Measurements from ENCODE around the gene ARHGAP15.

Gene ARHGAP15

DNA sequence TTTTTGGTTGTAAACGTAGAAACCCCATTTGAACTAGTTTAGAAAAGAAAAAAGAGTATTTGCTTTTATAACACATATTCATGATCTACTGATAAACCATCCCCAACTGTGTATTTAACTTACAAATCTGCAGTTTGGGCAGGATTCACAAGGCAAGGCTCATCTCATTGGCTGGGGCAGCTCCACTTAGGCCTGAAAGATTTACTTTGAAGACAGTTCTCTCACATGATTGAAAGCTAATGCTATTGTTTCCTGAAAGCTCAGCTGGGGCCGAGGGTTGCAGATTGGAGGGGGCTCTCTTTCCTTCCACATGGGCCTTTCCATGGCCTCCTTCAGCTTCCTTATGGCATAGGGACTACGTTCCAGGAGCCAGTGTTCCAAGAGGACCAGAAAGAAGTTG, 47.4 kb downstream of the ARHGAP15 start:
- H3K4me1 ChIP-seq (ENCODE audit: control insufficient read depth, insufficient read depth, low read length): no peaks in the 10 kb centered on the region
- peaks cover 8% of the 10 kb centered on the region for H3K9me3 ChIP-seq (ENCODE audit: control insufficient read depth, low read length)
- H3K4me3 ChIP-seq (ENCODE audit: low read length): peak overlapping the region; percentile 51
- H3K27me3 ChIP-seq (replicated peaks; ENCODE audit: control insufficient read depth, insufficient read depth, low read length): no peaks in the 10 kb centered on the region
- DNase-seq (ENCODE audit: low read depth): no peak
- H3K9ac ChIP-seq (ENCODE audit: low read length): no peak overlapping the region
- no peaks in the 10 kb centered on the region for H3K36me3 ChIP-seq (ENCODE audit: control insufficient read depth, insufficient read depth, low read length, severe bottlenecking)

GRCh38 chr2:143177096-143177786, 48.0 kb downstream of the ARHGAP15 start:
- no peaks in the 10 kb centered on the region for H3K27me3 ChIP-seq (replicated peaks; ENCODE audit: control insufficient read depth, insufficient read depth, low read length)
- no peak for DNase-seq (ENCODE audit: low read depth)
- peak overlapping the region; percentile 51 for H3K4me3 ChIP-seq (ENCODE audit: low read length)
- peaks cover 9% of the 10 kb centered on the region for H3K9me3 ChIP-seq (ENCODE audit: control insufficient read depth, low read length)
- no peaks in the 10 kb centered on the region for H3K36me3 ChIP-seq (ENCODE audit: control insufficient read depth, insufficient read depth, low read length, severe bottlenecking)
- peak overlapping the region; percentile 2 for H3K9ac ChIP-seq (ENCODE audit: low read length)
- no peaks in the 10 kb centered on the region for H3K4me1 ChIP-seq (ENCODE audit: control insufficient read depth, insufficient read depth, low read length)

DNA sequence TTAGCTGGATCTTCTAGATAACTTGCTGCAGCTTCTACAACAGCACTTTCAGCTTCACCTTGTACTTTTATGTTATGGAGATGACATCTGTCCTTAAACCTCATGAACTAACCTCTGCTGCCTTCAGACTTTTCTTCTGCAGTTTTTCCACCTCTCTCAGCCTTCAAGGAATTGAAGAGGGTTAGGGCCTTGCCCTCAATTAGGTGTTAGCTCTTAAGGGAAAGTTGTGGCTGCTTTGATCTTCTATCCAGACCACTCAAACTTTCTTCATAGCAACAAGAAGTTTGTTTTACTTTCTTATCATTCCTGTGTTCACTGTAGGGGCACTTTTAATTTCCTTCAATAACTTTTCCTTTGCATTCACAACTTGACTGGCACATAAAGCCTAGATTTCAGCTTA, 52.3 kb downstream of the ARHGAP15 start:
- no peak overlapping the region for H3K4me3 ChIP-seq (ENCODE audit: low read length)
- H3K4me1 ChIP-seq (ENCODE audit: control insufficient read depth, insufficient read depth, low read length): no peaks in the 10 kb centered on the region
- no peaks in the 10 kb centered on the region for H3K36me3 ChIP-seq (ENCODE audit: control insufficient read depth, insufficient read depth, low read length, severe bottlenecking)
- H3K9ac ChIP-seq (ENCODE audit: low read length): no peak overlapping the region
- no peaks in the 10 kb centered on the region for H3K27me3 ChIP-seq (replicated peaks; ENCODE audit: control insufficient read depth, insufficient read depth, low read length)
- H3K9me3 ChIP-seq (ENCODE audit: control insufficient read depth, low read length): peaks cover 9% of the 10 kb centered on the region
- DNase-seq (ENCODE audit: low read depth): no peak

GRCh38 chr2:143182649-143183048, 53.4 kb downstream of the ARHGAP15 start:
- Histone ChIP-seq H3K9me3 (ENCODE audit: control insufficient read depth, low read length) (peaks cover 9% of the 10 kb centered on the region), H3K9ac (ENCODE audit: low read length) (no peak overlapping the region), H3K4me1 (ENCODE audit: control insufficient read depth, insufficient read depth, low read length) (no peaks in the 10 kb centered on the region), H3K36me3 (ENCODE audit: control insufficient read depth, insufficient read depth, low read length, severe bottlenecking) (no peaks in the 10 kb centered on the region), H3K27me3 (replicated peaks; ENCODE audit: control insufficient read depth, insufficient read depth, low read length) (no peaks in the 10 kb centered on the region), H3K4me3 (ENCODE audit: low read length) (no peak overlapping the region)
- DNase-seq (ENCODE audit: low read depth): no peak

DNA sequence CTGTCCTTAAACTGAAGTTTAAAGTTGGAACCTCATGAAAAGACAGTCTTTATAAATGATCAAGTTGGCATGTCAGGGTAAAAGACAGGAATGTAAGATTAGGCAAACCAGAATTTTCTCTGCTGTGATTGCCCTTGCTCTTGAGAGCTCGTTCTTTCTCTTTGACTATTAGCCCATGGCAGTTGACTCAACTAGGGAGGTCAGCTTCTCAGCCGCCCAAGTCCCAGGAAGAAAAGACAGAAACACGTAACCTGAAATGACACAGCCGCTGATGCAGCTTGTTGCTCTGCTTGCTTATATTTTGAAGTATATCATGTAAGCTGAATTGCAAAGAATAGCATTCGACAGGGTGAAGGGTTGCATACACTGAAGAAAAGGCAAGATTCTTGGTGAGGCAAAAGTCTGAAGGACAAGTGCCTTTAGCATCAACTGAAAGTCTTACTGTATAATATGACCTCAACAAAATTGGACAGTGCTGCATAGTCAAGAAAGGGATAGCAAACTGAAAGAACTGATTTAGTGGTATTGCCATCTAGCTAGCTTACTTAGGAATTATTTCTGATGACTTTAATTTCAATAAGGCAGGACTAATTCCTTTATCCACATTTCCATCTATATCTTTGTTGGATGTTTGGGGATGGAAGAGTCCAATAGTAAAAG, 54.7 kb downstream of the ARHGAP15 start:
- Histone ChIP-seq H3K9ac (ENCODE audit: low read length) (no peak overlapping the region), H3K4me3 (ENCODE audit: low read length) (no peak overlapping the region), H3K36me3 (ENCODE audit: control insufficient read depth, insufficient read depth, low read length, severe bottlenecking) (no peaks in the 10 kb centered on the region), H3K9me3 (ENCODE audit: control insufficient read depth, low read length) (peaks cover 9% of the 10 kb centered on the region), H3K27me3 (replicated peaks; ENCODE audit: control insufficient read depth, insufficient read depth, low read length) (no peaks in the 10 kb centered on the region), H3K4me1 (ENCODE audit: control insufficient read depth, insufficient read depth, low read length) (no peaks in the 10 kb centered on the region)
- DNase-seq (ENCODE audit: low read depth): no peak

DNA sequence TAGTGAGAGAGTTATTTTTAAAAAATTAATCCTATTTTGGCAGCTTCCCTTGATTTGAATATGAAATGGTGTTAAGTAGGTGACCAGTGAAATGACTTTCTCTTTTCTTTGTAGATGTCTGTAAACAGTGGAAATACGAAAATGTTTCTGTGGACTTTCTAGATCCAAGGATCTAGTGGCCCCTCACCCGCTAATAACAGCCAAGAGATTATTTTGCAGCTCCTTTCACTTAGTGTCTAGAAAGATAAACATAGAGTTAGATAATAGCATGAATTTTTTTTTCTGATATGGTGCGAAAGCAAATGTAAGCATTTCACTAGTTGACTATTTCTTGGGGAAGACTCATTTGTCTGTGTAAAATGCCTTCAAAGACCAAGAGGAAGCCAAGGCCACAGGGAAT, 57.7 kb downstream of the ARHGAP15 start:
- DNase-seq (ENCODE audit: low read depth): no peak

GRCh38 chr2:143190431-143190830, 61.2 kb downstream of the ARHGAP15 start:
- no peak for DNase-seq (ENCODE audit: low read depth)
- no peaks in the 10 kb centered on the region for H3K36me3 ChIP-seq (ENCODE audit: control insufficient read depth, insufficient read depth, low read length, severe bottlenecking)
- H3K27me3 ChIP-seq (replicated peaks; ENCODE audit: control insufficient read depth, insufficient read depth, low read length): no peaks in the 10 kb centered on the region
- H3K4me3 ChIP-seq (ENCODE audit: low read length): no peak overlapping the region
- no peaks in the 10 kb centered on the region for H3K4me1 ChIP-seq (ENCODE audit: control insufficient read depth, insufficient read depth, low read length)
- H3K9me3 ChIP-seq (ENCODE audit: control insufficient read depth, low read length): no peaks in the 10 kb centered on the region
- no peak overlapping the region for H3K9ac ChIP-seq (ENCODE audit: low read length)

More for the DNA sequence above, 57.7 kb downstream of the ARHGAP15 start:
- H3K27me3 ChIP-seq (replicated peaks; ENCODE audit: control insufficient read depth, insufficient read depth, low read length): no peaks in the 10 kb centered on the region
- no peaks in the 10 kb centered on the region for H3K9me3 ChIP-seq (ENCODE audit: control insufficient read depth, low read length)
- H3K4me3 ChIP-seq (ENCODE audit: low read length): no peak overlapping the region
- H3K4me1 ChIP-seq (ENCODE audit: control insufficient read depth, insufficient read depth, low read length): no peaks in the 10 kb centered on the region
- no peak overlapping the region for H3K9ac ChIP-seq (ENCODE audit: low read length)
- no peaks in the 10 kb centered on the region for H3K36me3 ChIP-seq (ENCODE audit: control insufficient read depth, insufficient read depth, low read length, severe bottlenecking)

DNA sequence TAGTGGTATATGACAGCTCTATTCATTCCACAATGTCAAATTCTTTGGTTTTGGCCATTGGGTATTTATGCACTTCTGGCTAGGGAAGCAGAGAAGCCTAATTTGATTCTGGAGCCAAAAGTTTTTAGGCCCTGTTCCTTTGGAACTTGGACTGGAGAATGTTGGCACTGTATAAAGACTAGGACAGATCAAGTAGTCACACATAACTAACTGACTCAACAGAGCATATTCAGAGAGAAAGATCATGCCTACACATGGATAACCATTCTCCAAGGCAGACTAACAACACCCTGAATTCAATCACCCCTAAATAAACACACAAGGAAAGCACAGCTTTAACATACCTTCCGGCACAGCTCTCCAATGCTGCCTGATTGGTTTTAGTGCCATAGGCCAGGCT, 62.9 kb downstream of the ARHGAP15 start:
- DNase-seq (ENCODE audit: low read depth): no peak
- Histone ChIP-seq H3K36me3 (ENCODE audit: control insufficient read depth, insufficient read depth, low read length, severe bottlenecking) (no peaks in the 10 kb centered on the region), H3K27me3 (replicated peaks; ENCODE audit: control insufficient read depth, insufficient read depth, low read length) (no peaks in the 10 kb centered on the region), H3K9me3 (ENCODE audit: control insufficient read depth, low read length) (no peaks in the 10 kb centered on the region), H3K4me1 (ENCODE audit: control insufficient read depth, insufficient read depth, low read length) (no peaks in the 10 kb centered on the region), H3K4me3 (ENCODE audit: low read length) (no peak overlapping the region), H3K9ac (ENCODE audit: low read length) (no peak overlapping the region)

DNA sequence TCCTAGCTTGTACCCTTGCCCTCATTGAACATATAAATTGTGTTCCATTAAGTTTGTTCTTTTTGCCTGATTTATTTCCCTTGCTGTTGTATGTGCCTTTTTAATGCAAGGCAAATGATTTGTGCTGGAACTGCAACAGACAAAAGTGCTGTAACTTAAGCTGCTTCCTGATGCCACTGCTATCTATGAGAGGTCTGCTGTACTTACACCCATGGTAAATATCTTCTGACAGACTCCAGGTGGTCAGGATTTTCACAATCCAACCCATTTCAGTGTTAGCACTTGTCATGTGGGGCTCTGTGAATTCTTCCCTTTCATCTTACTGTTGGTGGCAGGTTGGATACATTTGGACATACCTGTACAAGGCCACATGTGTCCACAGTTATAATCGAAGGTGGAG, 63.5 kb downstream of the ARHGAP15 start:
- Histone ChIP-seq H3K4me1 (ENCODE audit: control insufficient read depth, insufficient read depth, low read length) (no peaks in the 10 kb centered on the region), H3K36me3 (ENCODE audit: control insufficient read depth, insufficient read depth, low read length, severe bottlenecking) (no peaks in the 10 kb centered on the region), H3K9ac (ENCODE audit: low read length) (no peak overlapping the region), H3K9me3 (ENCODE audit: control insufficient read depth, low read length) (no peaks in the 10 kb centered on the region), H3K4me3 (ENCODE audit: low read length) (no peak overlapping the region), H3K27me3 (replicated peaks; ENCODE audit: control insufficient read depth, insufficient read depth, low read length) (no peaks in the 10 kb centered on the region)
- no peak for DNase-seq (ENCODE audit: low read depth)

DNA sequence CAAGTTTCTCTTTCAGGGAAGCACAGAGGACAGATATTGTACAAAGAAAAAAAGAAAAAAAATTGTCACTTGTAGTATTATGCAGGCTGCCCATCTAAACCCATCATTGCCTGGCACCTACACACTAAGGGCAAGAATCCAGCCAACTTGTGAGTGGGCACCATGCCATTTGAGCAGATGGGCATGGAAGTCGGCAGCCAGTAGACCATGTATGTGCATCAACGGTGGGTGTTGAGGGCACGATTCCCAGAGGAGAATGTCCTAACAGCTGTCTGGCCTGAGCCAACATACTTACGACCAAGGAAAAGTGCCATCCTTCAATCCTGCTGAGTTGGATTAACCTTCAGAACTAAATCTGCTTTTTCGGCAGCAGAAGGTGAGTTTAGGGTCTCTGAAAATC, 63.9 kb downstream of the ARHGAP15 start:
- Histone ChIP-seq H3K36me3 (ENCODE audit: control insufficient read depth, insufficient read depth, low read length, severe bottlenecking) (no peaks in the 10 kb centered on the region), H3K27me3 (replicated peaks; ENCODE audit: control insufficient read depth, insufficient read depth, low read length) (no peaks in the 10 kb centered on the region), H3K4me1 (ENCODE audit: control insufficient read depth, insufficient read depth, low read length) (no peaks in the 10 kb centered on the region), H3K9me3 (ENCODE audit: control insufficient read depth, low read length) (no peaks in the 10 kb centered on the region), H3K9ac (ENCODE audit: low read length) (no peak overlapping the region), H3K4me3 (ENCODE audit: low read length) (no peak overlapping the region)
- no peak for DNase-seq (ENCODE audit: low read depth)

DNA sequence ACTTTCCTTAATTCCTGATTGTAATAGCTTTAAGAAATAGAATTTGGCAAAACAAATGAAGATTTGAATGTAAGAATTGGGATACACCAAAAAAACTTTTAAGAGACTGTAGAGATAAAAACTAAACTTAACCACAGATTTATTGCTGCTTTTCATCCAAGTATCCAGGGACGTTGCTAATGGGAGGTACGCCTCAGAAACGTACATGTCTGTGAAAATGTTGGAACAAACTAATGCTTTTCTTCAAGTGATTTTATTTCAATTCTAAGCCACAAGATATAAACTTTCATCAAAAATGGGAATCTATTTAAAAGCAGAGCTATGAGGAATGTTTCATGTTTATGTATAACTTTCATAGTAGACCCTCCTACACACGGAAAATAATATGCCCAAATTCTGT, 66.3 kb downstream of the ARHGAP15 start:
- Histone ChIP-seq H3K27me3 (replicated peaks; ENCODE audit: control insufficient read depth, insufficient read depth, low read length) (no peaks in the 10 kb centered on the region), H3K9ac (ENCODE audit: low read length) (no peak overlapping the region), H3K9me3 (ENCODE audit: control insufficient read depth, low read length) (no peaks in the 10 kb centered on the region), H3K4me3 (ENCODE audit: low read length) (no peak overlapping the region), H3K4me1 (ENCODE audit: control insufficient read depth, insufficient read depth, low read length) (no peaks in the 10 kb centered on the region), H3K36me3 (ENCODE audit: control insufficient read depth, insufficient read depth, low read length, severe bottlenecking) (no peaks in the 10 kb centered on the region)
- no peak for DNase-seq (ENCODE audit: low read depth)

DNA sequence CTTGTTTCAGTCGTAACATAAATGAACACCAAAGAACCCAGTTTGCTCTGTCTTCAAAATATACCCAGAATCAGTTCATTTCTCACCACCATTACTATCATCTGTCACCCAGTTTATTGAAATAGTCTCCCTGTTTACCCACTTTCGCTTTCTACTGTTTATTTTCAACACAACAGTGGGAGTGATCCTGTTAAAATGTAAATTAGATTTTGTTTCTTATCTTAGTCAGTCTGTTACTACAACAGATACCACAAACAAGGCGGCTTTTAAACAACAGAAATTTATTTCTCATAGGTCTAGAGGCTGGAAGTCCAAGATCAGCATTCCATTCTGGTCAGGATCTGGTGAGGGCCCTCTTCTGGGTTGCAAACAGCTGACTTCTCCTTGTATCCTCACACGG, 74.8 kb downstream of the ARHGAP15 start:
- Histone ChIP-seq H3K27me3 (replicated peaks; ENCODE audit: control insufficient read depth, insufficient read depth, low read length) (no peaks in the 10 kb centered on the region), H3K9ac (ENCODE audit: low read length) (no peak overlapping the region), H3K4me3 (ENCODE audit: low read length) (no peak overlapping the region), H3K9me3 (ENCODE audit: control insufficient read depth, low read length) (no peaks in the 10 kb centered on the region), H3K36me3 (ENCODE audit: control insufficient read depth, insufficient read depth, low read length, severe bottlenecking) (no peaks in the 10 kb centered on the region), H3K4me1 (ENCODE audit: control insufficient read depth, insufficient read depth, low read length) (peaks cover under 1% of the 10 kb centered on the region)
- no peak for DNase-seq (ENCODE audit: low read depth)
